HG02973 (cell line): ENCODE data around the gene MC5R.
"Not testable (repeated sequence)": the region's sequence is repeated elsewhere in the genome, so short reads cannot be mapped to it uniquely, and the experiment has no call there.

Experiments used
- ATAC-seq: cut with Tn5 transposase; IDR thresholded peaks from one replicate; pipeline ENCODE4 v1.9.1; 2021; ENCODE audit warnings: moderate library complexity; ENCODE audit not compliant: unreplicated experiment

MC5R gene

GRCh38 chr18:13836559-13836958 lies 12.6 kb downstream of the MC5R start:
- ATAC-seq, result no peak

GRCh38 chr18:13849791-13850190 lies 25.8 kb downstream of the MC5R start:
- no peak for ATAC-seq

GRCh38 chr18:13862898-13863297 lies 38.9 kb downstream of the MC5R start:
- not testable (repeated sequence) for ATAC-seq

GRCh38 chr18:13868501-13869271 lies 44.7 kb downstream of the MC5R start:
- ATAC-seq, result no peak

GRCh38 chr18:13871701-13872100 lies 47.8 kb downstream of the MC5R start:
- ATAC-seq, result no peak

GRCh38 chr18:13872373-13872772 lies 48.4 kb downstream of the MC5R start:
- ATAC-seq, result no peak

- no peak for ATAC-seq
These were observed 49.0 kb downstream of the MC5R start for GRCh38 chr18:13872932-13873331.

- ATAC-seq, result no peak
These were observed 50.6 kb downstream of the MC5R start for GRCh38 chr18:13874558-13874957.
